CD4-positive, CD25-positive, alpha-beta regulatory T cell (primary cell): ENCODE measurements around the gene MYRF. TPM values are rescaled to one million over a fixed set of nuclear protein-coding genes. Genes with fewer than 3 reads are reported as not detected.

Experiments used
- ATAC-seq, 2 donors: fragments of 150-1000 bp; cut with Tn5 transposase; one replicate each; pipeline ENCODE4 v1.10.0; 2021; ENCODE audit warnings: low read depth in 2 of 2, moderate number of reproducible peaks in 2 of 2, moderate library complexity in 1 of 2
- DNase-seq, 3 donors: peaks; one replicate each; pipeline versions ENCODE4 v3.0.0 to v3.0.0-alpha.2; 2012 to 2022; ENCODE audit warnings: mixed read lengths in 1 of 3
- H3K27ac ChIP-seq: one replicate; pipeline ENCODE4 v1.7.0; 2013; ENCODE audit warnings: mild to moderate bottlenecking, low read length; ENCODE audit not compliant: insufficient read depth, poor library complexity, severe bottlenecking
- H3K27me3 ChIP-seq: one replicate; pipeline ENCODE4 v1.7.0; 2013; ENCODE audit warnings: low read length; ENCODE audit not compliant: control insufficient read depth, insufficient read depth
- H3K36me3 ChIP-seq: one replicate; pipeline ENCODE4 v1.7.0; 2013; ENCODE audit warnings: mild to moderate bottlenecking, low read length, moderate library complexity; ENCODE audit not compliant: control insufficient read depth, insufficient read depth
- H3K4me1 ChIP-seq: 2 replicates; pipeline ENCODE4 v1.7.0; 2013; ENCODE audit warnings: mild to moderate bottlenecking, low read length; ENCODE audit not compliant: insufficient read depth, control insufficient read depth, poor library complexity, severe bottlenecking
- H3K4me3 ChIP-seq: one replicate; pipeline ENCODE4 v1.7.0; 2013; ENCODE audit warnings: low read depth, mild to moderate bottlenecking, low read length, moderate library complexity
- H3K9me3 ChIP-seq, 2 experiments: 1 replicate in 1 of 2; 2 replicates in 1 of 2; pipeline ENCODE4 v1.7.0; 2013; ENCODE audit warnings: low read length in 2 of 2, mild to moderate bottlenecking in 1 of 2, moderate library complexity in 1 of 2; ENCODE audit not compliant: control insufficient read depth in 2 of 2
- H3K27ac Mint-ChIP-seq, 3 donors: one replicate each; pipeline ENCODE4 v1.8.0; 2020 to 2022; ENCODE audit warnings: mild to moderate bottlenecking in 3 of 3, mixed read lengths in 3 of 3, moderate library complexity in 2 of 3
- H3K27me3 Mint-ChIP-seq: one replicate; pipeline ENCODE4 v1.8.0; 2022; ENCODE audit warnings: mild to moderate bottlenecking, mixed read lengths
- H3K36me3 Mint-ChIP-seq: one replicate; pipeline ENCODE4 v1.8.0; 2020; ENCODE audit warnings: mixed read lengths
- H3K4me1 Mint-ChIP-seq, 4 donors: one replicate each; pipeline ENCODE4 v1.8.0; 2020 to 2022; ENCODE audit warnings: mixed read lengths in 4 of 4, mild to moderate bottlenecking in 1 of 4
- H3K4me3 Mint-ChIP-seq, 4 donors: one replicate each; pipeline ENCODE4 v1.8.0; 2020 to 2022; ENCODE audit warnings: mild to moderate bottlenecking in 4 of 4, mixed read lengths in 4 of 4, moderate library complexity in 3 of 4
- H3K9me3 Mint-ChIP-seq, 7 donors: one replicate each; pipeline ENCODE4 v1.8.0; 2020 to 2022; ENCODE audit warnings: mixed read lengths in 7 of 7, mild to moderate bottlenecking in 3 of 7, moderate library complexity in 2 of 7
- polyA plus RNA-seq, 4 donors: library from polyadenylated mRNA; unstranded; fragments of 300-500 nt; fragmentation: Illumina TruSeq; gene quantifications; one replicate each; pipeline ENCODE4 v1.2.3, GENCODE V29; 2021
- total RNA-seq: library from RNA; stranded (reverse); gene quantifications from one replicate; pipeline ENCODE4 v1.2.3, GENCODE V29; 2022

MYRF gene
- total and polyA plus RNA-seq, 5 donors from 2014 or later: 0.20 to 0.74 (median 0.30) TPM; not detected in 2

- H3K9me3 ChIP-seq: no peaks in the 10 kb centered on the region
- no peak overlapping the region for H3K4me3 ChIP-seq
- Mint-ChIP-seq H3K36me3 (no peaks in the 10 kb centered on the region), H3K27ac (no peak overlapping the region), H3K27me3 (no peaks in the 10 kb centered on the region), H3K4me3 (no peak overlapping the region), H3K9me3 (no peaks in the 10 kb centered on the region), H3K4me1 (peaks cover 0 to 6% (median 0%) of the 10 kb centered on the region in 4 donors)
- DNase-seq: no peak
- no peaks in the 10 kb centered on the region for H3K27me3 ChIP-seq
- H3K36me3 ChIP-seq: no peaks in the 10 kb centered on the region
- no peaks in the 10 kb centered on the region for H3K4me1 ChIP-seq
- no peak overlapping the region for H3K27ac ChIP-seq
- no peak for ATAC-seq
Measured at GRCh38 chr11:61765550-61766253, 13.3 kb downstream of the MYRF start.

GRCh38 chr11:61766353-61766841, 14.0 kb downstream of the MYRF start:
- H3K36me3 Mint-ChIP-seq: no peaks in the 10 kb centered on the region
- H3K4me1 ChIP-seq: no peaks in the 10 kb centered on the region
- no peak overlapping the region for H3K4me3 ChIP-seq
- no peak for DNase-seq
- ATAC-seq: no peak
- H3K9me3 ChIP-seq: no peaks in the 10 kb centered on the region
- peaks cover 0 to 1% (median 0%) of the 10 kb centered on the region in 7 donors for H3K9me3 Mint-ChIP-seq
- H3K27me3 ChIP-seq: no peaks in the 10 kb centered on the region
- H3K36me3 ChIP-seq: no peaks in the 10 kb centered on the region
- H3K27ac Mint-ChIP-seq: no peak overlapping the region
- H3K4me1 Mint-ChIP-seq: peaks cover 0 to 6% (median 1%) of the 10 kb centered on the region in 4 donors
- H3K27me3 Mint-ChIP-seq: no peaks in the 10 kb centered on the region
- H3K27ac ChIP-seq: no peak overlapping the region
- no peak overlapping the region for H3K4me3 Mint-ChIP-seq

GRCh38 chr11:61768376-61769076, 16.1 kb downstream of the MYRF start:
- ATAC-seq: no peak
- no peak overlapping the region for H3K27ac Mint-ChIP-seq
- peaks cover 0 to 2% (median 0%) of the 10 kb centered on the region in 4 donors for H3K4me1 Mint-ChIP-seq
- H3K27me3 ChIP-seq: no peaks in the 10 kb centered on the region
- H3K27me3 Mint-ChIP-seq: no peaks in the 10 kb centered on the region
- DNase-seq: no peak
- H3K4me1 ChIP-seq: peaks cover 7% of the 10 kb centered on the region
- H3K4me3 ChIP-seq: no peak overlapping the region
- peaks cover 0 to 1% (median 0%) of the 10 kb centered on the region in 7 donors for H3K9me3 Mint-ChIP-seq
- no peaks in the 10 kb centered on the region for H3K36me3 Mint-ChIP-seq
- H3K9me3 ChIP-seq: no peaks in the 10 kb centered on the region
- H3K27ac ChIP-seq: no peak overlapping the region
- H3K36me3 ChIP-seq: no peaks in the 10 kb centered on the region
- H3K4me3 Mint-ChIP-seq: no peak overlapping the region

GRCh38 chr11:61769169-61769920, 16.9 kb downstream of the MYRF start:
- no peak overlapping the region for H3K4me3 Mint-ChIP-seq
- H3K27ac Mint-ChIP-seq: no peak overlapping the region
- peaks cover 0 to 1% (median 0%) of the 10 kb centered on the region in 7 donors for H3K9me3 Mint-ChIP-seq
- no peaks in the 10 kb centered on the region for H3K36me3 Mint-ChIP-seq
- Histone ChIP-seq H3K36me3 (no peaks in the 10 kb centered on the region), H3K9me3 (no peaks in the 10 kb centered on the region), H3K27me3 (no peaks in the 10 kb centered on the region), H3K4me3 (no peak overlapping the region), H3K27ac (no peak overlapping the region), H3K4me1 (peaks cover 7% of the 10 kb centered on the region)
- H3K27me3 Mint-ChIP-seq: no peaks in the 10 kb centered on the region
- peaks cover 0 to 2% (median 0%) of the 10 kb centered on the region in 4 donors for H3K4me1 Mint-ChIP-seq
- DNase-seq (no peak), ATAC-seq (no peak)

- no peak overlapping the region for H3K4me3 Mint-ChIP-seq
- no peak for ATAC-seq
- DNase-seq: no peak
- no peaks in the 10 kb centered on the region for H3K9me3 ChIP-seq
- peaks cover 0 to 2% (median 0%) of the 10 kb centered on the region in 4 donors for H3K4me1 Mint-ChIP-seq
- no peak overlapping the region for H3K4me3 ChIP-seq
- peaks cover 7% of the 10 kb centered on the region for H3K4me1 ChIP-seq
- H3K27me3 Mint-ChIP-seq: no peaks in the 10 kb centered on the region
- no peaks in the 10 kb centered on the region for H3K36me3 Mint-ChIP-seq
- H3K27ac ChIP-seq: no peak overlapping the region
- H3K27me3 ChIP-seq: no peaks in the 10 kb centered on the region
- H3K36me3 ChIP-seq: no peaks in the 10 kb centered on the region
- peaks cover 0 to 1% (median 0%) of the 10 kb centered on the region in 7 donors for H3K9me3 Mint-ChIP-seq
- H3K27ac Mint-ChIP-seq: no peak overlapping the region
Measured at GRCh38 chr11:61769946-61770683, 17.7 kb downstream of the MYRF start.

GRCh38 chr11:61771195-61771894, 18.9 kb downstream of the MYRF start:
- H3K4me1 ChIP-seq: peaks cover 7% of the 10 kb centered on the region
- DNase-seq: no peak
- no peaks in the 10 kb centered on the region for H3K36me3 ChIP-seq
- no peaks in the 10 kb centered on the region for H3K9me3 ChIP-seq
- H3K27me3 Mint-ChIP-seq: no peaks in the 10 kb centered on the region
- no peaks in the 10 kb centered on the region for H3K27me3 ChIP-seq
- H3K4me1 Mint-ChIP-seq: peaks cover 0 to 7% (median 2%) of the 10 kb centered on the region in 4 donors
- peak overlapping the region in 1 of 3 donors; percentile 65 for H3K27ac Mint-ChIP-seq
- H3K4me3 Mint-ChIP-seq: no peak overlapping the region
- H3K27ac ChIP-seq: no peak overlapping the region
- peaks cover 0 to 1% (median 0%) of the 10 kb centered on the region in 7 donors for H3K9me3 Mint-ChIP-seq
- no peaks in the 10 kb centered on the region for H3K36me3 Mint-ChIP-seq
- ATAC-seq: no peak
- no peak overlapping the region for H3K4me3 ChIP-seq
